Mesenchymal stem cell (in vitro differentiated cells and primary cell): ENCODE results near the gene COL23A1.
A peak's percentile ranks its signal among the peaks of the same experiment; 100 is the strongest.
"Not testable (repeated sequence)": the region's sequence is repeated elsewhere in the genome, so short reads cannot be mapped to it uniquely, and the experiment has no call there.

Experiments used
- DNase-seq: peaks from one replicate; pipeline ENCODE4 v3.0.0-alpha.2; 2013
- H2AFZ ChIP-seq: one replicate; pipeline ENCODE4 v1.6.1; 2013; ENCODE audit warnings: low read depth, mild to moderate bottlenecking, control low read depth, inconsistent platforms, low read length, moderate library complexity
- H2AK5ac ChIP-seq: 2 replicates; pipeline ENCODE4 v1.6.1; 2013; ENCODE audit warnings: low read length, moderate library complexity, mild to moderate bottlenecking, inconsistent platforms; ENCODE audit not compliant: severe bottlenecking
- H2BK120ac ChIP-seq: one replicate; pipeline ENCODE4 v1.6.1; 2013; ENCODE audit warnings: low read depth, mild to moderate bottlenecking, inconsistent platforms, low read length, moderate library complexity
- H2BK12ac ChIP-seq, 2 experiments: one replicate each; pipeline ENCODE4 v1.6.1; 2013; ENCODE audit warnings: inconsistent platforms in 2 of 2, low read length in 2 of 2, mild to moderate bottlenecking in 2 of 2, moderate library complexity in 2 of 2, control low read depth in 1 of 2
- H2BK15ac ChIP-seq: one replicate; pipeline ENCODE4 v1.6.1; 2013; ENCODE audit warnings: mild to moderate bottlenecking, low read depth, inconsistent platforms; ENCODE audit not compliant: poor library complexity, severe bottlenecking
- H2BK5ac ChIP-seq: 2 replicates; pipeline ENCODE4 v1.6.1; 2013; ENCODE audit warnings: low read depth, mild to moderate bottlenecking, low read length, control low read depth, inconsistent platforms; ENCODE audit not compliant: poor library complexity, severe bottlenecking
- H3K14ac ChIP-seq, 2 experiments: one replicate each; pipeline ENCODE4 v1.6.1; 2013; ENCODE audit warnings: inconsistent platforms in 2 of 2, low read length in 2 of 2, control low read depth in 1 of 2, mild to moderate bottlenecking in 1 of 2, moderate library complexity in 1 of 2
- H3K18ac ChIP-seq, 2 experiments: one replicate each; pipeline ENCODE4 v1.6.1; 2013; ENCODE audit warnings: inconsistent platforms in 2 of 2, low read length in 2 of 2, control low read depth in 1 of 2, low read depth in 1 of 2, mild to moderate bottlenecking in 1 of 2
- H3K23ac ChIP-seq, 2 experiments: one replicate each; pipeline ENCODE4 v1.6.1; 2013; ENCODE audit warnings: inconsistent platforms in 2 of 2, low read length in 2 of 2, mild to moderate bottlenecking in 2 of 2, moderate library complexity in 2 of 2, control low read depth in 1 of 2
- H3K27ac ChIP-seq: 2 replicates; pipeline ENCODE4 v1.5.1; 2013; ENCODE audit warnings: mild to moderate bottlenecking, moderate library complexity, low read length, control low read depth, inconsistent platforms; ENCODE audit not compliant: poor library complexity, severe bottlenecking
- H3K27me3 ChIP-seq, 2 experiments: 2 replicates each; pipeline versions ENCODE4 v1.6.1 to v1.7.0; 2013; ENCODE audit warnings: low read length in 2 of 2, mild to moderate bottlenecking in 2 of 2, moderate library complexity in 2 of 2, control low read depth in 1 of 2, inconsistent platforms in 1 of 2; ENCODE audit not compliant: control insufficient read depth in 1 of 2, insufficient read depth in 1 of 2
- H3K36me3 ChIP-seq, 2 experiments: 2 replicates each; pipeline versions ENCODE4 v1.6.1 to v1.7.0; 2013; ENCODE audit warnings: low read length in 2 of 2, control low read depth in 1 of 2, inconsistent platforms in 1 of 2, low read depth in 1 of 2, mild to moderate bottlenecking in 1 of 2; ENCODE audit not compliant: insufficient read depth in 2 of 2, control insufficient read depth in 1 of 2
- H3K4ac ChIP-seq, 2 experiments: one replicate each; pipeline ENCODE4 v1.6.1; 2013; ENCODE audit warnings: inconsistent platforms in 2 of 2, low read length in 2 of 2, mild to moderate bottlenecking in 2 of 2, moderate library complexity in 2 of 2, control low read depth in 1 of 2, low read depth in 1 of 2
- H3K4me1 ChIP-seq: 2 replicates; pipeline ENCODE4 v1.6.1; 2013; ENCODE audit warnings: low read depth, low read length, control low read depth; ENCODE audit not compliant: control insufficient read depth, insufficient read depth
- H3K4me2 ChIP-seq: 2 replicates; pipeline ENCODE4 v1.6.1; 2013; ENCODE audit warnings: low read length, mild to moderate bottlenecking, inconsistent platforms; ENCODE audit not compliant: poor library complexity, severe bottlenecking
- H3K4me3 ChIP-seq, 2 experiments: 2 replicates each; pipeline versions ENCODE4 v1.5.1 to v1.7.0; 2013; ENCODE audit warnings: low read length in 2 of 2, mild to moderate bottlenecking in 2 of 2, control low read depth in 1 of 2, low read depth in 1 of 2; ENCODE audit not compliant: insufficient read depth in 1 of 2
- H3K79me1 ChIP-seq: replicated peaks from 2 replicates; pipeline ENCODE4 v1.6.1; 2013; ENCODE audit warnings: mild to moderate bottlenecking, control low read depth, low read length, inconsistent platforms; ENCODE audit not compliant: poor library complexity, severe bottlenecking
- H3K9ac ChIP-seq: 2 replicates; pipeline ENCODE4 v1.7.0; 2013; ENCODE audit warnings: mild to moderate bottlenecking, low read length, moderate library complexity
- H3K9me3 ChIP-seq: 2 replicates; pipeline ENCODE4 v1.7.0; 2013; ENCODE audit warnings: mild to moderate bottlenecking, low read length; ENCODE audit not compliant: control insufficient read depth
- H4K8ac ChIP-seq: one replicate; pipeline ENCODE4 v1.6.1; 2013; ENCODE audit warnings: inconsistent platforms, mild to moderate bottlenecking, low read length, moderate library complexity
- H4K91ac ChIP-seq: one replicate; pipeline ENCODE4 v1.6.1; 2013; ENCODE audit warnings: mild to moderate bottlenecking, low read length, inconsistent platforms
- WGBS: methylation state at CpG from one replicate; pipeline ENCODE4 v1.1.7; 2013; ENCODE audit warnings: mixed read lengths; 5-methylcytosine and 5-hydroxymethylcytosine counted together

Gene COL23A1

DNA sequence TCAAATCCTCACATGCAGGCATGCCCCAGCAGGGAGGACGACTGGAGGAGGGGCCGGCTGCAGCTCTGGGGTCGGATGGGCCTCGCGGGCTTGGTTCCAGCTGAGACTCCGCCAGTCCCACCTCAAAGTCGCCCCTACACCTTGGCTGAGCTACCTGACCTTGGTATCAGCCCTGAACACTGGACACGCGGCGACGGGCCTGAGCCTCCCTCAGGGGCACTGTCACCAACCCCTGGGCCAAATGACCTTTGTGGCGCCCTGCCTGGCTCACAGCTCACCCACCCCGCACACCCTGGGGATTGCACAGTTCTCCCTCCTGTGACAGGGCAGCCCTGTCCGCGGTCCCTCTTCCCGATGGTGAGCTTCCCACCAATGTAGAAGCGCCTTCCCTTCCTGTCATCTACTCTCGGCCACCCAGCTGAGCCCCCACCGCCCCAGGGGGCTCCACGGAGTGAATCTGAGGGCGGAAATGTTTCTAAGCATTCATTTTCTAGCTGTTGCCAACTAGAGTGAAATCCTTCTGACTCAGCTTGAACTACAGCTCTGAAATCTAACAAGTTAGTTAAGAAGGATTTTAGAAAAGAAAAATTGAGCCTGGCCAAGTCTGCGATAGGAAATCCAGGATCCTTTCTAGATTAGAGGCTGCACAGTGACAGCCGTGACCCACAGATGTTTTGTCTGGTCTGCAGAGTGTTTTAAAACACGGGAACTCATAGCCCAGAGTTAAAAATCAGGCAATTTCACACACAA is 218.7 kb downstream of the COL23A1 start:
- Histone ChIP-seq H4K91ac (no peak overlapping the region), H3K36me3 (no peaks in the 10 kb centered on the region)

DNA sequence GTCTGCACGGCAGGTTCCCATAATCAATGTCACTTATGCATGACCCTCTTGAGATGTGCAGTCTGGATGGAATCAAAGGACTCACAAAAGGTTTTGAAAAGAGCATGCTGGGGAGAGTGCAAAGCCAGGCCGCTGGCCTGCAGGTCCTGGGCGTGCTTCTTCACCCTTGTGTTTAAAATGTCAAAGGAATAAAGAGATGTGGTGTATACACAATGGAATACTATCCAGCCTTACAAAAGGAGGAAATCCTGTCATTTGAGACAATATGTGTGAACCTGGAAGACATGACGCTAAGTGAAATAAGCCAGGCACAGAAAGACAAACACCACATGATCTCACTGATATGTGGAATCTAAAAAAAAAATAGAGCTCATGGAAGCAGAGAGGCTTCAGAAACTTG is 220.1 kb downstream of the COL23A1 start:
- H3K27ac ChIP-seq = no peak overlapping the region
- no peak overlapping the region for H3K4me3 ChIP-seq
- H3K23ac ChIP-seq = no peak overlapping the region
- no peak for DNase-seq
- no peak overlapping the region for H3K14ac ChIP-seq
- H2AFZ ChIP-seq = no peak overlapping the region
- no peak overlapping the region for H2BK120ac ChIP-seq
- no peaks in the 10 kb centered on the region for H3K4me1 ChIP-seq
- H2AK5ac ChIP-seq = no peak overlapping the region
- no peak overlapping the region for H3K9ac ChIP-seq
- H4K91ac ChIP-seq = no peak overlapping the region
- no peaks in the 10 kb centered on the region for H3K9me3 ChIP-seq
- no peaks in the 10 kb centered on the region for H3K79me1 ChIP-seq
- WGBS = 74% methylated on average over 3 of the region's 4 CpGs
- H4K8ac ChIP-seq = no peak overlapping the region
- no peaks in the 10 kb centered on the region for H3K36me3 ChIP-seq
- H3K4me2 ChIP-seq = no peak overlapping the region
- no peak overlapping the region for H2BK15ac ChIP-seq
- H3K27me3 ChIP-seq = peaks cover 0 to 35% of the 10 kb centered on the region in 2 experiments
- no peak overlapping the region for H3K4ac ChIP-seq
- H2BK12ac ChIP-seq = no peak overlapping the region
- no peak overlapping the region for H2BK5ac ChIP-seq
- no peak overlapping the region for H3K18ac ChIP-seq

More for the DNA sequence above, 218.7 kb downstream of the COL23A1 start:
- H3K4me2 ChIP-seq = no peak overlapping the region
- no peak overlapping the region for H2AK5ac ChIP-seq
- H2BK120ac ChIP-seq = no peak overlapping the region
- H3K18ac ChIP-seq = no peak overlapping the region
- H3K4me3 ChIP-seq = peak overlapping the region in 1 of 2 experiments; percentile 69
- H2BK5ac ChIP-seq = no peak overlapping the region
- H3K79me1 ChIP-seq = no peaks in the 10 kb centered on the region
- no peak for DNase-seq
- H4K8ac ChIP-seq = no peak overlapping the region
- H3K4me1 ChIP-seq = no peaks in the 10 kb centered on the region
- H2AFZ ChIP-seq = no peak overlapping the region
- peaks cover 0 to 41% of the 10 kb centered on the region in 2 experiments for H3K27me3 ChIP-seq
- H3K4ac ChIP-seq = no peak overlapping the region
- H3K27ac ChIP-seq = no peak overlapping the region
- no peak overlapping the region for H3K23ac ChIP-seq
- no peak overlapping the region for H2BK15ac ChIP-seq
- no peak overlapping the region for H3K14ac ChIP-seq
- H2BK12ac ChIP-seq = no peak overlapping the region
- 80% methylated on average over 22 of the region's 24 CpGs for WGBS
- H3K9me3 ChIP-seq = no peaks in the 10 kb centered on the region
- H3K9ac ChIP-seq = peak overlapping the region; percentile 68

GRCh38 chr5:178369469-178369868 is 220.7 kb downstream of the COL23A1 start:
- H3K4me2 ChIP-seq, H4K8ac ChIP-seq, H3K27ac ChIP-seq, H3K4me3 ChIP-seq, H3K79me1 ChIP-seq, DNase-seq, H3K36me3 ChIP-seq, H3K9me3 ChIP-seq, H2BK5ac ChIP-seq, H2AFZ ChIP-seq, H3K23ac ChIP-seq, H3K14ac ChIP-seq, H2AK5ac ChIP-seq, H3K9ac ChIP-seq, H2BK15ac ChIP-seq, H3K18ac ChIP-seq, H3K4me1 ChIP-seq, H3K4ac ChIP-seq, H2BK12ac ChIP-seq, H2BK120ac ChIP-seq, H4K91ac ChIP-seq: not testable (repeated sequence)
- 66% methylated on average over 3 of the region's 3 CpGs for WGBS
- peaks cover 0 to 35% of the 10 kb centered on the region in 2 experiments for H3K27me3 ChIP-seq

DNA sequence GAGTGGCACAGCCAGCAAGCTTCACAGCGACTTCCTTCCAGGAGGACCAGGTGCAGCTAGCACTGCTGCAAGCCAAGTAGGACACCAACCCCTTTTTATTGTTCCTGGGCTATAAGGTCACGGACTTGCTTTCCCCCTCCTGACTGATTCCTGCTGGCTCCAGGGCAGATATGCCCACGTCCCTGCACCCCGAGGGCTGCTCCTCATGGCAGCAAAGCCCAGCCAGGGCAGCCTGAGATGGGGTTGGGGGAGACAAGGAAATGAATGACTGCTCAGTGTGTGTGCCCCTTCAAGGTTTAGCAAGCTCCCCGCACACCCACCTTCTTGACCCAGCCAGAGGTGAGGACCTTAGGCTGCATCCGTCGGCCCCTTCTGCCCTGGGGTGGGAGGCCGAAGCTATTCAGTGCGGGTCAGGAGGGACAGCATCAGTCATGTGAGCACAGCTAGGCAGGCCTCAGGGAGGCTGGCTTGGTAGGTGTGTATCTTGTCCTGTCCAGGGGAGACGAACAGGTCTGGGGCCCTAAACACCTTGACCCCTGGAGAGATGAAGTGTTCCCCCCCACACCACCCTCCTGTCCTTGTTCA is 221.4 kb downstream of the COL23A1 start:
- Histone ChIP-seq H2BK120ac (no peak overlapping the region), H3K9me3 (no peaks in the 10 kb centered on the region)

More for the DNA sequence above, 221.4 kb downstream of the COL23A1 start:
- H3K79me1 ChIP-seq = no peaks in the 10 kb centered on the region
- WGBS = 79% methylated on average over 9 of the region's 10 CpGs
- H2BK5ac ChIP-seq = no peak overlapping the region
- H3K4me2 ChIP-seq = no peak overlapping the region
- no peak overlapping the region for H4K8ac ChIP-seq
- H3K27me3 ChIP-seq = peaks cover 0 to 29% of the 10 kb centered on the region in 2 experiments
- H2BK12ac ChIP-seq = no peak overlapping the region
- H2AK5ac ChIP-seq = no peak overlapping the region
- H3K18ac ChIP-seq = no peak overlapping the region
- H3K4me1 ChIP-seq = no peaks in the 10 kb centered on the region
- H3K23ac ChIP-seq = no peak overlapping the region
- H4K91ac ChIP-seq = no peak overlapping the region
- H3K4ac ChIP-seq = no peak overlapping the region
- no peak overlapping the region for H3K27ac ChIP-seq
- H2BK15ac ChIP-seq = no peak overlapping the region
- H3K9ac ChIP-seq = no peak overlapping the region
- DNase-seq = no peak
- H3K14ac ChIP-seq = no peak overlapping the region
- no peaks in the 10 kb centered on the region for H3K36me3 ChIP-seq
- H3K4me3 ChIP-seq = no peak overlapping the region
- no peak overlapping the region for H2AFZ ChIP-seq
